ENCODE data around the gene BID. TPM values are rescaled to one million over a fixed set of nuclear protein-coding genes. Genes with fewer than 3 reads are reported as not detected.

The BID gene
- total and polyA plus RNA-seq, 8 donors, result 3.2 to 15.7 (median 7.9) TPM

DNA sequence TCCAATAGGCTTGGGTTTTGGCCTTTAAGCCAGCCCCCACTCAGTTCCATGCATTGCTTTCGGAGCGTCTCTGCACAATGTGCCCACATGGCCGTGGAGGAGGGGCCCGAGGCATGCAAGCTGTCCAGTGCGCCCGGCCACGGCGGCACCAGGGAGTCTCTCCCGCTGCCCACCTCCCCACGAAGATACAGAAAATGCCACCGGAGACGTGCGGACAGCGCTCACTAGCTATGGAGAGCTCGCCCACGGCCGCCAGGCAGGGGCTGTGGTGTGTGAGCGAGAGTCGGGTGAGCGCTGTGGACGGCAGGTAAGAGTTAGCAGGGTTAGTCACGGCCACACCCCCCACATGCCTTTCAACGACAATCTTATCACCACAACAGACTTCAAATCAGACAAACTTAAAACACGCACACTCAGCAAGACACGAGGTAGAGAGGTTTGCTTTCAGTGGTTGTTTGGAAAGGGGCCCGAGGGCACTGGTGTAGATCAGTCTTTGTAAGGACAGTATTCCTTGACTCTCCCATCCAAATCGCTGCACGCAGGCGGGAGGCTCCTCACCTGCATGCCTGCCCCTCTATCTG is 18.7 kb upstream of the BID start:
- DNase-seq (no peak), ATAC-seq (no peak), FAIRE-seq (no peak)
- intact Hi-C loops (cut with DNase I), result no loop called here
- Histone ChIP-seq H3K27ac (no peak overlapping the region), H3K27me3 (no peaks in the 10 kb centered on the region), H3K4me3 (no peak overlapping the region), H3K36me3 (peaks cover 0 to 10% (median 0%) of the 10 kb centered on the region in 3 donors), H3K9me3 (no peaks in the 10 kb centered on the region), H3K4me1 (no peaks in the 10 kb centered on the region)
- TF ChIP-seq, protein P1, sequence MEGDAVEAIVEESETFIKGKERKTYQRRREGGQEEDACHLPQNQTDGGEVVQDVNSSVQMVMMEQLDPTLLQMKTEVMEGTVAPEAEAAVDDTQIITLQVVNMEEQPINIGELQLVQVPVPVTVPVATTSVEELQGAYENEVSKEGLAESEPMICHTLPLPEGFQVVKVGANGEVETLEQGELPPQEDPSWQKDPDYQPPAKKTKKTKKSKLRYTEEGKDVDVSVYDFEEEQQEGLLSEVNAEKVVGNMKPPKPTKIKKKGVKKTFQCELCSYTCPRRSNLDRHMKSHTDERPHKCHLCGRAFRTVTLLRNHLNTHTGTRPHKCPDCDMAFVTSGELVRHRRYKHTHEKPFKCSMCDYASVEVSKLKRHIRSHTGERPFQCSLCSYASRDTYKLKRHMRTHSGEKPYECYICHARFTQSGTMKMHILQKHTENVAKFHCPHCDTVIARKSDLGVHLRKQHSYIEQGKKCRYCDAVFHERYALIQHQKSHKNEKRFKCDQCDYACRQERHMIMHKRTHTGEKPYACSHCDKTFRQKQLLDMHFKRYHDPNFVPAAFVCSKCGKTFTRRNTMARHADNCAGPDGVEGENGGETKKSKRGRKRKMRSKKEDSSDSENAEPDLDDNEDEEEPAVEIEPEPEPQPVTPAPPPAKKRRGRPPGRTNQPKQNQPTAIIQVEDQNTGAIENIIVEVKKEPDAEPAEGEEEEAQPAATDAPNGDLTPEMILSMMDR (IDR thresholded peaks at IDR 0.05), result no peak
- WGBS, 2 donors, result 90 to 91% methylated on average over 29 of the region's 29 CpGs

DNA sequence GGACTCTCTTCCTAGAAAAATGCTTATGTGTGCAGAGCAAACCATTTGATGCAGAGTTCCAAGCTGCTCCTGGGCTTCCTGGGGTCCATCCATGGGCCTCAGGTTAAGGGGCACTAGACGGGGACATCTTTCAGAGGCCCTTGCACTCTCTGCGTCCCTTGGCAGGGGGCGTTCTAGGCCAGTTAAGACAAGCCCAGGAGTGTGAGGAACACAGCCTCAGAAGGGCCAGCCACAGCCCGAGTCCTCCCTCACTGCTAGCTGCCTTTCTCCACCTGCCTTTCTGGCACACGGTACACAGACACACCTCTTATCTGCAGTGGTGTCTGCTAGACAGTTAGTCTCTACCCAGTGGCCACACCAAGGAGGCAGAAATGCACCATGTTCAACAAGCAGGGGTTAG is 18.0 kb upstream of the BID start:
- no peak overlapping the region for H3K4me3 ChIP-seq
- H3K36me3 ChIP-seq, result peaks cover 0 to 10% (median 0%) of the 10 kb centered on the region in 3 donors
- FAIRE-seq (no peak), ATAC-seq (no peak), DNase-seq (no peak)
- H3K4me1 ChIP-seq, result no peaks in the 10 kb centered on the region
- TF ChIP-seq, protein P1 (IDR thresholded peaks at IDR 0.05), result no peak
- WGBS, 2 donors, result 78 to 81% methylated on average over 5 of the region's 5 CpGs
- intact Hi-C loops (cut with DNase I), result no loop called here
- no peaks in the 10 kb centered on the region for H3K9me3 ChIP-seq
- no peaks in the 10 kb centered on the region for H3K27me3 ChIP-seq
- H3K27ac ChIP-seq, result no peak overlapping the region

DNA sequence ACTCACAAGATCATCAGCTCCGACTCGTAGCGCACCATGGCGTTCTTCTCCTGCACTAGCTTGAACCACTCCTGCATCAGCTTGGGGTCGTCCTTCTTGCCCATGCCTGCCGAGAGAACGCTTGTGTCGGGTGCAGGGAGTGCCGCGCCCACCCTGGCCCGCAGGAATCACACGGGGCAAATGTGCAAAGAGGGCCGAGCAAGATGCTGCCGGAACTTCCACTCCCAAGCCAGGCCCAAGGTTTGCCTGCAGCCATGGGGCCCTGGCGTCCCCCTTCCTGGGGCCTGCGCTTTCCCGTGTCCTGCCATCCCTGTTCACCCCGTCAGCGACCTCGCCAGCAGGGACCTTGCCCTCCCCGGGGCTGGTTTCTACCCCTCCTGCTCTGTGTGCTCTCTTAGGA is 16.9 kb upstream of the BID start:
- Histone ChIP-seq H3K36me3 (peaks cover 0 to 10% (median 0%) of the 10 kb centered on the region in 3 donors), H3K9me3 (no peaks in the 10 kb centered on the region), H3K27ac (no peak overlapping the region), H3K4me1 (no peaks in the 10 kb centered on the region), H3K4me3 (no peak overlapping the region), H3K27me3 (no peaks in the 10 kb centered on the region)
- intact Hi-C loops (cut with DNase I), result no loop called here
- ATAC-seq (no peak), DNase-seq (no peak), FAIRE-seq (no peak)
- WGBS, 2 donors, result 92 to 93% methylated on average over 20 to 21 of the region's 21 CpGs
- TF ChIP-seq, protein P1 (IDR thresholded peaks at IDR 0.05), result no peak

DNA sequence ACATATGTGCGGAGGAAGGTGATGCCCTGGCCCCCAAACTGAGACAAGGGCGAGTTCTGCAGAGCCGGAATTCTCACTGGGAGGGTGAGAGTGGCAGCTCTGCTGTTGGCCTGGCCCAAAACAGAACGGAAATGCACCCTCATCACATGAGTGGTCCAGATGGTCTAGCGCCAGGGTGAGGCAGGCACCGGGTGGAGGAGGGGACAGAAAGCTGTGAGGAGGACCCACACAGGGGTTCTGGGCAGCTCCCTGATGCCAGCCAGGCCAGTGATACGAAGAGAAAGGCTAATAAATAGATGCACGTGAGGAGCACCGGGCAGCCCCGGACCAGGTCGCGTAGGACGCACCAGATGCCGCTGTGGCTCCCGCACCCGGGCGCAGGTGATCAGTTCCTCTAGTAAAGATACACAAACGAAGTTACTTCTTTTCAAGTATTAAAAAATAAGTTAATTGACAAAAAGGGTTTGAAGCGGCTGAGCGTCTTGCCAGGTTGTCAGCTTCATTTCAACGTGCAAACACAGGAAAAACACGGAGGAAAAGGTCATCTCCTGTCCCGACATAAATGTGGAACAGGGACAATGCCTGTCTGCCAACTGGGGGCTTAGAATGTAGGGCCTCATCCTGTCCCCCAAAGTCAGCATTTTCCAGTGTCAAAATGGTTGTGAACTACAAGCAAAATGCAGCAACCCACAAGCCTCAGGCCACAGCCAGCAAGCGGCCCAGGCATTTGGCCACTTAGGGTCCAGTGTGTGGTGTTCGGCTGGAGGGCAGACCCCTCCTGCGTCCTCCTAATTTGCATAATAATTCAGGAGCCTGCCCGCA is 15.3 kb upstream of the BID start:
- no peaks in the 10 kb centered on the region for H3K4me1 ChIP-seq
- DNase-seq (no peak), FAIRE-seq (no peak), ATAC-seq (no peak)
- H3K27ac ChIP-seq, result no peak overlapping the region
- no peaks in the 10 kb centered on the region for H3K27me3 ChIP-seq
- no peak overlapping the region for H3K4me3 ChIP-seq
- H3K9me3 ChIP-seq, result no peaks in the 10 kb centered on the region
- TF ChIP-seq, protein P1 (IDR thresholded peaks at IDR 0.05), result no peak
- 90 to 93% methylated on average over 27 of the region's 27 CpGs for WGBS, 2 donors
- intact Hi-C loops (cut with DNase I), result no loop called here
- peaks cover 0 to 10% (median 0%) of the 10 kb centered on the region in 3 donors for H3K36me3 ChIP-seq

Data from pancreas (tissue), 10 donors.